Smooth muscle cell (in vitro differentiated cells): ENCODE data around the gene NOS1AP. TPM values are rescaled to one million over a fixed set of nuclear protein-coding genes. Genes with fewer than 3 reads are reported as not detected.

ENCODE experiments used
- DNase-seq: peaks from one replicate; lab custom pipeline; 2025; ENCODE audit not compliant: unreplicated experiment; lab: John Stamatoyannopoulos, UW
- H2AFZ ChIP-seq: fragments of 200-600 bp; sonication (generic); 2 replicates; pipeline ENCODE4 v1.6.0; 2016; ENCODE audit warnings: antibody characterized with exemption, low read depth, mild to moderate bottlenecking
- H3F3A ChIP-seq: fragments of 200-600 bp; sonication (generic); 2 replicates; pipeline ENCODE4 v1.6.0; 2017; ENCODE audit warnings: antibody characterized with exemption, low read depth
- H3K27ac ChIP-seq: fragments of 200-600 bp; sonication (generic); 2 replicates; pipeline ENCODE4 v1.5.1; 2016; ENCODE audit warnings: low read depth, mild to moderate bottlenecking
- H3K27me3 ChIP-seq: fragments of 200-600 bp; sonication (generic); 2 replicates; pipeline ENCODE4 v1.6.1; 2016; ENCODE audit warnings: low read depth, mild to moderate bottlenecking
- H3K36me3 ChIP-seq: fragments of 200-600 bp; sonication (generic); 2 replicates; pipeline ENCODE4 v1.5.1; 2016; ENCODE audit warnings: low read depth
- H3K4me1 ChIP-seq: fragments of 200-600 bp; sonication (generic); 2 replicates; pipeline ENCODE4 v1.5.1; 2016; ENCODE audit warnings: low read depth
- H3K4me2 ChIP-seq: fragments of 200-600 bp; sonication (generic); 2 replicates; pipeline ENCODE4 v1.6.0; 2016; ENCODE audit warnings: mild to moderate bottlenecking
- H3K4me3 ChIP-seq: fragments of 200-600 bp; sonication (generic); 2 replicates; pipeline ENCODE4 v1.5.1; 2016; ENCODE audit warnings: mild to moderate bottlenecking
- H3K79me2 ChIP-seq: fragments of 200-600 bp; sonication (generic); 2 replicates; pipeline ENCODE4 v1.6.0; 2016; ENCODE audit warnings: low read depth, mild to moderate bottlenecking
- H3K9ac ChIP-seq: fragments of 200-600 bp; sonication (generic); 2 replicates; pipeline ENCODE4 v1.6.0; 2016; ENCODE audit warnings: low read depth
- H3K9me3 ChIP-seq: fragments of 200-600 bp; sonication (generic); replicated peaks from 2 replicates; pipeline ENCODE4 v1.5.1; 2016; ENCODE audit warnings: low read depth
- H4K20me1 ChIP-seq: fragments of 200-600 bp; sonication (generic); 2 replicates; pipeline ENCODE4 v1.6.0; 2016; ENCODE audit warnings: low read depth
- WGBS: methylation state at CpG from one replicate; pipeline ENCODE4 v1.1.7; 2016; ENCODE audit warnings: low lambda C conversion rate; 5-methylcytosine and 5-hydroxymethylcytosine counted together
- polyA plus RNA-seq: library from polyadenylated mRNA; unstranded; fragments of >200 nt; fragmentation: Nextera tagmentation; extraction: Ambion mirVana; gene quantifications from 2 replicates; pipeline ENCODE4 v1.2.1, GENCODE V29; 2016
- total RNA-seq: library from RNA; depleted of rRNA; stranded (reverse); fragments of >200 nt; gene quantifications from 2 replicates; pipeline ENCODE4 v1.2.3, GENCODE V29; 2014
- TF ChIP-seq, protein P1 (sequence below): fragments of 200-600 bp; sonication (generic); IDR thresholded peaks from 2 replicates; pipeline ENCODE4 v1.5.1; 2017; ENCODE audit warnings: borderline replicate concordance, mild to moderate bottlenecking, antibody characterized with exemption; ENCODE audit not compliant: insufficient read depth, poor library complexity, severe bottlenecking

Gene NOS1AP
- total and polyA plus RNA-seq, 2 experiments from 2014 or later = 0.54 to 0.80 TPM

DNA sequence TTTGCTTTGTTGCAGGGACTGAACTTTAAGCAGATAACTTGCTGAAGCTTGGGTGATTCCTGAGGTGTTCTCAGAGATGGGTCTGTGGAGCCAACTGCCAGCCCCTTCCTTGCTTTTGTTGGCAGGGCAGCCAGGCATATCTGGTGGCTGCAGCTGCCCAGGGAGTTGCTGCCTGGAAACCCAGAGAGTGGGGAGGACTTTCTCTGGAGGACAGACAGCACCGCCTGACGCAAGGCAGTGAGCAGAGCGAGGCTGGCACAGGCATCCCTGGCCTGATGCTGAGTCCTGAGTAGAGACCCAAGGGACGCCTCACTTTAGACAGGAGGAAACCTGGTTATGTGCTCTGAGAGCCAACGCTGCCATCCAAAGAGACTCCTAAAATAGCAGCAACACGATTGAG is 36.1 kb upstream of the NOS1AP start:
- H3K36me3 ChIP-seq = no peaks in the 10 kb centered on the region
- no peaks in the 10 kb centered on the region for H3K79me2 ChIP-seq
- H3F3A ChIP-seq = no peaks in the 10 kb centered on the region
- WGBS = 95% methylated on average over 6 of the region's 6 CpGs
- H3K4me3 ChIP-seq = no peak overlapping the region
- no peaks in the 10 kb centered on the region for H4K20me1 ChIP-seq
- no peaks in the 10 kb centered on the region for H3K27me3 ChIP-seq
- TF ChIP-seq, protein P1, sequence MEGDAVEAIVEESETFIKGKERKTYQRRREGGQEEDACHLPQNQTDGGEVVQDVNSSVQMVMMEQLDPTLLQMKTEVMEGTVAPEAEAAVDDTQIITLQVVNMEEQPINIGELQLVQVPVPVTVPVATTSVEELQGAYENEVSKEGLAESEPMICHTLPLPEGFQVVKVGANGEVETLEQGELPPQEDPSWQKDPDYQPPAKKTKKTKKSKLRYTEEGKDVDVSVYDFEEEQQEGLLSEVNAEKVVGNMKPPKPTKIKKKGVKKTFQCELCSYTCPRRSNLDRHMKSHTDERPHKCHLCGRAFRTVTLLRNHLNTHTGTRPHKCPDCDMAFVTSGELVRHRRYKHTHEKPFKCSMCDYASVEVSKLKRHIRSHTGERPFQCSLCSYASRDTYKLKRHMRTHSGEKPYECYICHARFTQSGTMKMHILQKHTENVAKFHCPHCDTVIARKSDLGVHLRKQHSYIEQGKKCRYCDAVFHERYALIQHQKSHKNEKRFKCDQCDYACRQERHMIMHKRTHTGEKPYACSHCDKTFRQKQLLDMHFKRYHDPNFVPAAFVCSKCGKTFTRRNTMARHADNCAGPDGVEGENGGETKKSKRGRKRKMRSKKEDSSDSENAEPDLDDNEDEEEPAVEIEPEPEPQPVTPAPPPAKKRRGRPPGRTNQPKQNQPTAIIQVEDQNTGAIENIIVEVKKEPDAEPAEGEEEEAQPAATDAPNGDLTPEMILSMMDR = no peak
- DNase-seq = no peak
- no peak overlapping the region for H3K9ac ChIP-seq
- H3K27ac ChIP-seq = no peak overlapping the region
- no peak overlapping the region for H2AFZ ChIP-seq
- H3K4me2 ChIP-seq = no peak overlapping the region
- no peaks in the 10 kb centered on the region for H3K4me1 ChIP-seq
- no peaks in the 10 kb centered on the region for H3K9me3 ChIP-seq

DNA sequence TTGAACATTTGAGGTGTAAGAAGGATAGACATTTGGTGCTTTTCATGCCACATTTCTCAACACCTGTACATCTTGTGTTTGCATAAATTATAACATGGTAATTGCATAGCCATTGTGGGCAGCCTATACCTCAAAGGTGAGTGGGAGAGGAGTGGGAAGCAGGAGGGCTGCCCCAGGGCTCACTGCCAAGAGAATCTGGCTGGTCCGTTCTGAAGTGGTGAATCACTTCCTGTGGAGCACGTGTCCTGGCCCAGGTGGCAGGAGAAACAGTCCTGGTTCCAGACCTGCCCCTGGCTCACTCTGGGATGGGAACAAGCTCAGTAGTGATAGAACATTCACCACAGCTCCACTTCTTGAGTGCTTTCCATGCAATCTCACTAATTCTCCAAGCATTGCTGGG is 34.2 kb upstream of the NOS1AP start:
- H3F3A ChIP-seq = no peaks in the 10 kb centered on the region
- H4K20me1 ChIP-seq = no peaks in the 10 kb centered on the region
- no peak overlapping the region for H3K27ac ChIP-seq
- no peak overlapping the region for H2AFZ ChIP-seq
- H3K36me3 ChIP-seq = no peaks in the 10 kb centered on the region
- no peak overlapping the region for H3K4me3 ChIP-seq
- no peak overlapping the region for H3K9ac ChIP-seq
- 19% methylated on average over 2 of the region's 2 CpGs for WGBS
- H3K4me2 ChIP-seq = no peak overlapping the region
- H3K27me3 ChIP-seq = no peaks in the 10 kb centered on the region
- no peaks in the 10 kb centered on the region for H3K4me1 ChIP-seq
- H3K79me2 ChIP-seq = no peaks in the 10 kb centered on the region
- H3K9me3 ChIP-seq = no peaks in the 10 kb centered on the region
- no peak for DNase-seq
- TF ChIP-seq, protein P1 = no peak

DNA sequence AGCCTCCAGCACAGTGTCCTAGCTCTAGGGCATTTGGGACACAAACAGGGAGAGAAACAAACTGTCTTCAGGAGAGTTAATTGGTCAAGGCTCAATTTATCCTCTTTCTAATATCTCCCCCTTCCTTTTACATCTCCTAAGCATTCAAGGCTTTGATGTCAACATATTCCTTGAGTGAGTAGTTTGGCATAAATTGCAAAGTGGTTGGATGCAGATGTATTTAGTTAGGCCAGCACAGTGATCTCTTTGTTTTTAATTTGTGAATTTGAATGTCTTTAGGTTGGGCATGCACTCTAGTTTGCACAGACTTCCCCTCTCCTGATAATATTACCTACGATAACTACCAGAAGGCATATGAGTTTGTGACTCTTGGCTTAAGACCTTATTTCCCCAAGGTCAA is 33.3 kb upstream of the NOS1AP start:
- 95% methylated on average over 1 of the region's 1 CpG for WGBS
- Histone ChIP-seq H3K27me3 (no peaks in the 10 kb centered on the region), H2AFZ (no peak overlapping the region), H3K9me3 (no peaks in the 10 kb centered on the region), H3K4me1 (no peaks in the 10 kb centered on the region), H3K4me2 (no peak overlapping the region), H3K79me2 (no peaks in the 10 kb centered on the region), H3K36me3 (no peaks in the 10 kb centered on the region), H4K20me1 (no peaks in the 10 kb centered on the region), H3F3A (no peaks in the 10 kb centered on the region), H3K4me3 (no peak overlapping the region), H3K27ac (no peak overlapping the region), H3K9ac (no peak overlapping the region)
- TF ChIP-seq, protein P1 = no peak
- no peak for DNase-seq

DNA sequence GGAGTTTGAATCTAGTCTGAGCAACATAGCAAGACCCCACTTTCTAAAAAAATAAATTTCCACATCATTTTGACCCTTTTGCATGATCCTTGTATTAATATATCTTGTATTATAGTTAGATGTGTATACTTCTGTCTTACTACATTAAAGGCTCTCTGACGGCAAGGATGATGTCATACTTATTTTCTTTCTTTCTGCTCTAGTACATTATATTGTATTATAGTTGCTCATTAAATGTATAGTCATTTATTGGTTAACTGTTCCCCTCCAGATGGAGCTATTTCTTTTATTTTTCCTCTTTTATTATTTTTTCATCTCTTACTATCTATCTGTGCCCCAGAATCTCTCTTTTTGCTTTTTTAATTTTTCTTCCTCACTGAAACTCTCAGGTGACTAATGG is 30.9 kb upstream of the NOS1AP start:
- Histone ChIP-seq H3K36me3 (no peaks in the 10 kb centered on the region), H3K27me3 (no peaks in the 10 kb centered on the region), H3K9ac (no peak overlapping the region), H3K9me3 (no peaks in the 10 kb centered on the region), H3K4me2 (no peak overlapping the region), H3K27ac (no peak overlapping the region), H3K79me2 (no peaks in the 10 kb centered on the region), H3F3A (no peaks in the 10 kb centered on the region), H2AFZ (no peak overlapping the region), H3K4me3 (no peak overlapping the region), H4K20me1 (no peaks in the 10 kb centered on the region), H3K4me1 (no peaks in the 10 kb centered on the region)
- DNase-seq = no peak
- TF ChIP-seq, protein P1 = no peak
- 75% methylated on average over 1 of the region's 1 CpG for WGBS
